CD4-positive, alpha-beta T cell (primary cell): ENCODE results near the gene SUCLG2. TPM values are rescaled to one million over a fixed set of nuclear protein-coding genes. Genes with fewer than 3 reads are reported as not detected.

Experiments used
- ATAC-seq: fragments of 200-7000 bp; cut with Tn5 transposase; one replicate; pipeline ENCODE4 v1.10.0; 2022; ENCODE audit warnings: mild to moderate bottlenecking; ENCODE audit not compliant: poor library complexity
- CTCF ChIA-PET: fragments of 350-600 bp; sonication (Branson Sonifier 250); formaldehyde crosslinking; loops from one replicate; lab custom pipeline; 2021; ENCODE audit warnings: antibody characterized with exemption, inconsistent platforms; lab: Charles Lee
- POLR2A ChIA-PET: fragments of 350-600 bp; sonication (Branson Sonifier 250); formaldehyde crosslinking; loops from one replicate; lab custom pipeline; 2021; ENCODE audit warnings: antibody characterized with exemption, inconsistent platforms; lab: Charles Lee
- DNase-seq, 14 experiments: peaks; one replicate each; pipeline ENCODE4 v3.0.0-alpha.2; 2013 to 2020; ENCODE audit warnings: mixed read lengths in 2 of 14
- H3K27ac ChIP-seq, 2 donors: one replicate each; pipeline versions ENCODE4 v1.5.1 to v1.7.0; 2013; ENCODE audit warnings: low read length in 2 of 2, low read depth in 1 of 2, mild to moderate bottlenecking in 1 of 2
- H3K27me3 ChIP-seq, 2 experiments: 1 replicate in 1 of 2; 2 replicates in 1 of 2; pipeline versions ENCODE4 v1.6.1 to v1.7.0; 2013; ENCODE audit warnings: low read length in 2 of 2, control low read depth in 1 of 2, mild to moderate bottlenecking in 1 of 2, moderate library complexity in 1 of 2; ENCODE audit not compliant: insufficient read depth in 2 of 2, control insufficient read depth in 1 of 2
- H3K36me3 ChIP-seq: one replicate; pipeline ENCODE4 v1.6.1; 2013; ENCODE audit warnings: low read length, control low read depth; ENCODE audit not compliant: insufficient read depth
- H3K4me1 ChIP-seq: one replicate; pipeline ENCODE4 v1.6.1; 2013; ENCODE audit warnings: low read length, control low read depth; ENCODE audit not compliant: insufficient read depth
- H3K4me3 ChIP-seq: one replicate; pipeline ENCODE4 v1.5.1; 2013; ENCODE audit warnings: mild to moderate bottlenecking, low read length, moderate library complexity
- H3K9me3 ChIP-seq, 2 experiments: 1 replicate in 1 of 2; 2 replicates in 1 of 2; pipeline versions ENCODE4 v1.6.1 to v1.7.0; 2013; ENCODE audit warnings: low read length in 2 of 2, mild to moderate bottlenecking in 2 of 2, control low read depth in 1 of 2, moderate library complexity in 1 of 2; ENCODE audit not compliant: control insufficient read depth in 1 of 2, insufficient read depth in 1 of 2
- H3K27ac Mint-ChIP-seq: one replicate; pipeline ENCODE4 v1.8.0; 2020; ENCODE audit warnings: mixed read lengths
- H3K27me3 Mint-ChIP-seq: one replicate; pipeline ENCODE4 v1.8.0; 2021; ENCODE audit warnings: mixed read lengths
- H3K36me3 Mint-ChIP-seq: one replicate; pipeline ENCODE4 v1.8.0; 2021; ENCODE audit warnings: low read depth, mixed read lengths
- H3K4me1 Mint-ChIP-seq: one replicate; pipeline ENCODE4 v1.8.0; 2021; ENCODE audit warnings: low read depth, mixed read lengths
- H3K4me3 Mint-ChIP-seq: one replicate; pipeline ENCODE4 v1.8.0; 2020; ENCODE audit warnings: mild to moderate bottlenecking, mixed read lengths
- H3K9me3 Mint-ChIP-seq: one replicate; pipeline ENCODE4 v1.8.0; 2020; ENCODE audit warnings: mixed read lengths
- CTCF ChIP-seq: fragments of 200-600 bp; IDR thresholded peaks from one replicate; pipeline ENCODE4 v1.8.0; 2022; ENCODE audit warnings: antibody characterized with exemption, mild to moderate bottlenecking
- intact Hi-C, 2 experiments: fragments of 100-400 bp; cut with DNase I in 1 of 2; cut with micrococcal nuclease in 1 of 2; formaldehyde crosslinking; loops; one replicate each; pipeline versions ENCODE4 v1.15.1 to v1.9.0; 2023 to 2025; cut with DNase I, micrococcal nuclease
- total RNA-seq, 174 experiments: library from RNA in 2 of 174; stranded (reverse) in 2 of 174; gene quantifications; one replicate each; pipeline ENCODE4 v1.2.3 and lab custom pipeline; 2021 to 2026

SUCLG2 gene
- total RNA-seq, 2 experiments from 2014 or later = 51.7 to 52.4 TPM

GRCh38 chr3:67641451-67641850 is 13.0 kb downstream of the SUCLG2 start:
- no peaks in the 10 kb centered on the region for H3K27me3 Mint-ChIP-seq
- CTCF ChIA-PET = interaction anchor here (1.5 kb wide), 1 partner anchor 26 kb away, joined by 3 read pairs; no protein-coding TSS in a partner anchor
- H3K36me3 Mint-ChIP-seq = peaks cover 85% of the 10 kb centered on the region

GRCh38 chr3:67640023-67640660 is 14.3 kb downstream of the SUCLG2 start:
- H3K27ac ChIP-seq = no peak overlapping the region
- no peak for DNase-seq
- intact Hi-C loops = no loop called here
- Mint-ChIP-seq H3K4me1 (peaks cover 96% of the 10 kb centered on the region), H3K4me3 (no peak overlapping the region), H3K27me3 (no peaks in the 10 kb centered on the region), H3K27ac (no peak overlapping the region), H3K36me3 (peaks cover 88% of the 10 kb centered on the region), H3K9me3 (no peaks in the 10 kb centered on the region)
- H3K27me3 ChIP-seq = no peaks in the 10 kb centered on the region
- H3K4me3 ChIP-seq = no peak overlapping the region
- POLR2A ChIA-PET = interaction anchor here (0.7 to 2.5 kb wide), 3 partner anchors 15 to 837 kb away, joined by 3 to 12 read pairs (median 3); partner anchors contain the start of gene SUCLG2
- no peak for ATAC-seq
- H3K9me3 ChIP-seq = no peaks in the 10 kb centered on the region
- peaks cover 11% of the 10 kb centered on the region for H3K4me1 ChIP-seq
- peaks cover 25% of the 10 kb centered on the region for H3K36me3 ChIP-seq
- TF ChIP-seq CTCF = no peak
- CTCF ChIA-PET = no interaction called here

More at GRCh38 chr3:67641451-67641850, 13.0 kb downstream of the SUCLG2 start:
- H3K4me1 ChIP-seq = peaks cover 13% of the 10 kb centered on the region
- Mint-ChIP-seq H3K27ac (no peak overlapping the region), H3K4me3 (no peak overlapping the region), H3K9me3 (no peaks in the 10 kb centered on the region), H3K4me1 (peaks cover 92% of the 10 kb centered on the region)
- ATAC-seq = no peak
- peaks cover 17% of the 10 kb centered on the region for H3K36me3 ChIP-seq
- no peaks in the 10 kb centered on the region for H3K9me3 ChIP-seq
- H3K4me3 ChIP-seq = no peak overlapping the region
- H3K27me3 ChIP-seq = no peaks in the 10 kb centered on the region
- TF ChIP-seq CTCF = no peak
- intact Hi-C loops = no loop called here
- no peak for DNase-seq
- no peak overlapping the region for H3K27ac ChIP-seq
- POLR2A ChIA-PET = interaction anchor here (1.1 to 2.5 kb wide), 2 partner anchors 14 to 68 kb away, joined by 3 to 12 read pairs; partner anchors contain the start of gene SUCLG2

GRCh38 chr3:67637255-67637900 is 17.0 kb downstream of the SUCLG2 start:
- peaks cover 87% of the 10 kb centered on the region for H3K4me1 Mint-ChIP-seq

More at GRCh38 chr3:67637255-67637900, 17.0 kb downstream of the SUCLG2 start:
- POLR2A ChIA-PET = interaction anchor here (0.9 to 2.1 kb wide), 3 partner anchors 10 to 18 kb away, joined by 3 to 8 read pairs (median 4); no protein-coding TSS in a partner anchor
- no peak overlapping the region for H3K4me3 ChIP-seq
- no peaks in the 10 kb centered on the region for H3K27me3 ChIP-seq
- peaks cover 81% of the 10 kb centered on the region for H3K36me3 Mint-ChIP-seq
- CTCF ChIA-PET = no interaction called here
- no peak overlapping the region for H3K27ac ChIP-seq
- intact Hi-C loops = no loop called here
- ATAC-seq = no peak
- H3K9me3 ChIP-seq = no peaks in the 10 kb centered on the region
- H3K4me3 Mint-ChIP-seq = no peak overlapping the region
- no peak for TF ChIP-seq CTCF
- H3K27me3 Mint-ChIP-seq = no peaks in the 10 kb centered on the region
- H3K36me3 ChIP-seq = peaks cover 23% of the 10 kb centered on the region
- H3K27ac Mint-ChIP-seq = peak overlapping the region; percentile 24
- H3K9me3 Mint-ChIP-seq = no peaks in the 10 kb centered on the region
- peaks cover 11% of the 10 kb centered on the region for H3K4me1 ChIP-seq
- DNase-seq = no peak
